HEK293 (cell line): Measurements from ENCODE around the gene GLT1D1.

Experiments
- CTCF ChIA-PET: fragments of 350-600 bp; formaldehyde crosslinking; extraction: SDS; loops from one replicate; lab custom pipeline; 2021; ENCODE audit warnings: antibody characterized with exemption; lab: Yijun Ruan, JAX
- POLR2A ChIA-PET: fragments of 300-600 bp; formaldehyde crosslinking; extraction: SDS; loops from one replicate; lab custom pipeline; 2020; ENCODE audit warnings: antibody characterized with exemption, inconsistent platforms; lab: Yijun Ruan, JAX
- H3K27ac ChIP-seq: fragments of 200-500 bp; sonication (Bioruptor generic); 2 replicates; pipeline ENCODE4 v1.5.1; 2014; ENCODE audit warnings: low read depth, low read length, control low read depth, inconsistent platforms; ENCODE audit errors: extremely low read depth
- H3K36me3 ChIP-seq, 2 experiments: fragments of 200-500 bp in 1 of 2; sonication (Bioruptor generic) in 1 of 2; 1 replicate in 1 of 2; 2 replicates in 1 of 2; pipeline ENCODE4 v1.5.1; 2014 to 2017; ENCODE audit warnings: inconsistent platforms in 2 of 2, low read length in 2 of 2; ENCODE audit not compliant: control insufficient read depth in 2 of 2, insufficient read depth in 1 of 2
- H3K4me1 ChIP-seq: fragments of 200-500 bp; sonication (Bioruptor generic); 2 replicates; pipeline ENCODE4 v1.5.1; 2014; ENCODE audit warnings: mild to moderate bottlenecking, low read length, inconsistent platforms; ENCODE audit not compliant: control insufficient read depth, insufficient read depth
- H3K4me3 ChIP-seq: 2 replicates; pipeline ENCODE4 v1.5.1; 2011; ENCODE audit warnings: low read depth, mild to moderate bottlenecking, control low read depth, low read length, moderate library complexity
- H3K9me3 ChIP-seq: fragments of 200-500 bp; sonication (Bioruptor generic); 2 replicates; pipeline ENCODE4 v1.5.1; 2014; ENCODE audit warnings: low read depth, low read length, inconsistent platforms; ENCODE audit not compliant: control insufficient read depth, insufficient read depth
- FEZF1 ChIP-seq: fragments of 450-650 bp; formaldehyde crosslinking; IDR thresholded peaks from 2 replicates; pipeline ENCODE4 v1.5.1; 2016; ENCODE audit warnings: missing biosample characterization, missing genetic modification characterization
- GLI4 ChIP-seq: fragments of 450-650 bp; formaldehyde crosslinking; IDR thresholded peaks from 2 replicates; pipeline ENCODE4 v1.5.1; 2016; ENCODE audit warnings: missing biosample characterization, missing genetic modification characterization
- MEIS1 ChIP-seq: sonication (generic); formaldehyde crosslinking; IDR thresholded peaks from 2 replicates; pipeline ENCODE4 v1.8.1; 2022; ENCODE audit warnings: missing genetic modification reagents, mild to moderate bottlenecking, borderline replicate concordance
- MZF1 ChIP-seq: fragments of 450-650 bp; formaldehyde crosslinking; IDR thresholded peaks from 2 replicates; pipeline ENCODE4 v1.5.1; 2017; ENCODE audit warnings: missing biosample characterization, missing genetic modification characterization, borderline replicate concordance
- OSR2 ChIP-seq: fragments of 450-650 bp; formaldehyde crosslinking; IDR thresholded peaks from 2 replicates; pipeline ENCODE4 v1.5.1; 2016; ENCODE audit warnings: missing biosample characterization, missing genetic modification characterization
- OVOL3 ChIP-seq: fragments of 450-650 bp; formaldehyde crosslinking; IDR thresholded peaks from 2 replicates; pipeline ENCODE4 v1.5.1; 2016; ENCODE audit warnings: missing biosample characterization, missing genetic modification characterization
- PRDM4 ChIP-seq: fragments of 450-650 bp; formaldehyde crosslinking; IDR thresholded peaks from 2 replicates; pipeline ENCODE4 v1.5.1; 2017; ENCODE audit warnings: missing biosample characterization, missing genetic modification characterization
- SALL2 ChIP-seq: fragments of 450-650 bp; formaldehyde crosslinking; IDR thresholded peaks from 2 replicates; pipeline ENCODE4 v1.5.0; 2017; ENCODE audit warnings: missing biosample characterization, mild to moderate bottlenecking, missing genetic modification characterization, borderline replicate concordance
- TSHZ1 ChIP-seq: fragments of 450-650 bp; formaldehyde crosslinking; IDR thresholded peaks from 2 replicates; pipeline ENCODE4 v1.5.1; 2016; ENCODE audit warnings: missing biosample characterization, missing genetic modification characterization, borderline replicate concordance
- ZBTB17 ChIP-seq: fragments of 450-650 bp; formaldehyde crosslinking; IDR thresholded peaks from 2 replicates; pipeline ENCODE4 v1.5.1; 2016; ENCODE audit warnings: missing biosample characterization, missing genetic modification characterization
- ZBTB20 ChIP-seq: fragments of 450-650 bp; formaldehyde crosslinking; IDR thresholded peaks from 2 replicates; pipeline ENCODE4 v1.5.1; 2016; ENCODE audit warnings: missing biosample characterization, missing genetic modification characterization
- ZBTB26 ChIP-seq: fragments of 450-650 bp; formaldehyde crosslinking; optimal IDR thresholded peaks from 2 replicates; pipeline ENCODE3; 2016; ENCODE audit warnings: missing biosample characterization, mild to moderate bottlenecking, missing genetic modification characterization
- ZIC2 ChIP-seq: fragments of 450-650 bp; formaldehyde crosslinking; IDR thresholded peaks from 2 replicates; pipeline ENCODE4 v1.5.1; 2016; ENCODE audit warnings: missing biosample characterization, missing genetic modification characterization
- ZNF112 ChIP-seq: fragments of 450-650 bp; formaldehyde crosslinking; IDR thresholded peaks from 2 replicates; pipeline ENCODE4 v1.5.0; 2017; ENCODE audit warnings: missing biosample characterization, missing genetic modification characterization
- ZNF132 ChIP-seq: fragments of 450-650 bp; formaldehyde crosslinking; IDR thresholded peaks from 2 replicates; pipeline ENCODE4 v1.5.1; 2017; ENCODE audit warnings: missing biosample characterization, missing genetic modification characterization, borderline replicate concordance
- ZNF146 ChIP-seq: fragments of 450-650 bp; formaldehyde crosslinking; IDR thresholded peaks from 2 replicates; pipeline ENCODE4 v1.5.1; 2016; ENCODE audit warnings: missing biosample characterization, missing genetic modification characterization
- ZNF18 ChIP-seq: fragments of 450-650 bp; formaldehyde crosslinking; IDR thresholded peaks from 2 replicates; pipeline ENCODE4 v1.5.1; 2016; ENCODE audit warnings: missing biosample characterization, missing genetic modification characterization
- ZNF223 ChIP-seq: fragments of 450-650 bp; formaldehyde crosslinking; IDR thresholded peaks from 2 replicates; pipeline ENCODE4 v1.5.1; 2016; ENCODE audit warnings: missing biosample characterization, missing genetic modification characterization
- ZNF362 ChIP-seq: fragments of 450-650 bp; formaldehyde crosslinking; IDR thresholded peaks from 2 replicates; pipeline ENCODE4 v1.5.1; 2016; ENCODE audit warnings: missing biosample characterization, missing genetic modification characterization
- ZNF394 ChIP-seq: fragments of 450-650 bp; formaldehyde crosslinking; IDR thresholded peaks from 2 replicates; pipeline ENCODE4 v1.5.1; 2016; ENCODE audit warnings: missing biosample characterization, missing genetic modification characterization, mild to moderate bottlenecking, moderate library complexity, borderline replicate concordance
- ZNF423 ChIP-seq: fragments of 450-650 bp; formaldehyde crosslinking; IDR thresholded peaks from 2 replicates; pipeline ENCODE4 v1.5.1; 2016; ENCODE audit warnings: missing biosample characterization, missing genetic modification characterization
- ZNF48 ChIP-seq: fragments of 450-650 bp; formaldehyde crosslinking; IDR thresholded peaks from 2 replicates; pipeline ENCODE4 v1.5.1; 2016; ENCODE audit warnings: missing biosample characterization, missing genetic modification characterization
- ZNF548 ChIP-seq: fragments of 450-650 bp; formaldehyde crosslinking; IDR thresholded peaks from 2 replicates; pipeline ENCODE4 v1.5.1; 2016; ENCODE audit warnings: missing biosample characterization, missing genetic modification characterization
- ZNF549 ChIP-seq: fragments of 450-650 bp; IDR thresholded peaks from 2 replicates; pipeline ENCODE4 v1.5.1; 2018; ENCODE audit warnings: missing biosample characterization, missing genetic modification characterization, mild to moderate bottlenecking, inconsistent platforms, moderate library complexity
- ZNF585B ChIP-seq: fragments of 450-650 bp; formaldehyde crosslinking; IDR thresholded peaks from 2 replicates; pipeline ENCODE4 v1.5.1; 2016; ENCODE audit warnings: missing biosample characterization, missing genetic modification characterization
- ZNF621 ChIP-seq: fragments of 450-650 bp; formaldehyde crosslinking; IDR thresholded peaks from 2 replicates; pipeline ENCODE4 v1.5.1; 2017; ENCODE audit warnings: missing biosample characterization, missing genetic modification characterization
- ZNF843 ChIP-seq: fragments of 450-650 bp; formaldehyde crosslinking; IDR thresholded peaks from 2 replicates; pipeline ENCODE4 v1.5.1; 2016; ENCODE audit warnings: missing biosample characterization, missing genetic modification characterization
- ZSCAN16 ChIP-seq: fragments of 450-650 bp; formaldehyde crosslinking; IDR thresholded peaks from 2 replicates; pipeline ENCODE4 v1.5.1; 2016; ENCODE audit warnings: missing biosample characterization, missing genetic modification characterization
- ZXDB ChIP-seq: fragments of 450-650 bp; formaldehyde crosslinking; IDR thresholded peaks from 2 replicates; pipeline ENCODE4 v1.5.1; 2016; ENCODE audit warnings: missing biosample characterization, missing genetic modification characterization

Gene GLT1D1

GRCh38 chr12:128982933-128983332 lies 129.7 kb downstream of the GLT1D1 start:
- ChIA-PET CTCF (no interaction called here), POLR2A (no interaction called here)
- no peak overlapping the region for H3K27ac ChIP-seq
- no peaks in the 10 kb centered on the region for H3K9me3 ChIP-seq
- H3K4me1 ChIP-seq, result no peaks in the 10 kb centered on the region
- H3K4me3 ChIP-seq, result no peak overlapping the region
- no peaks in the 10 kb centered on the region for H3K36me3 ChIP-seq
- TF ChIP-seq ZBTB20 (tag by site-specific recombination), result no peak
- no peak for TF ChIP-seq ZIC2 (tag by site-specific recombination)
- TF ChIP-seq ZNF362, result no peak
- TF ChIP-seq MEIS1 (CRISPR knock-in tag), result no peak
- TF ChIP-seq ZXDB (tag by site-specific recombination), result no peak
- no peak for TF ChIP-seq ZNF423
- TF ChIP-seq ZBTB26, result no peak
- no peak for TF ChIP-seq ZNF585B (tag by site-specific recombination)
- no peak for TF ChIP-seq ZNF112 (tag by site-specific recombination)
- TF ChIP-seq ZNF132, result no peak
- no peak for TF ChIP-seq ZNF548 (tag by site-specific recombination)
- TF ChIP-seq ZNF48 (tag by site-specific recombination), result no peak
- no peak for TF ChIP-seq ZNF146 (tag by site-specific recombination)
- no peak for TF ChIP-seq ZNF394
- TF ChIP-seq PRDM4 (tag by site-specific recombination), result no peak
- TF ChIP-seq SALL2 (tag by site-specific recombination), result no peak
- no peak for TF ChIP-seq ZBTB17 (tag by site-specific recombination)
- no peak for TF ChIP-seq MZF1 (tag by site-specific recombination)
- no peak for TF ChIP-seq FEZF1 (tag by site-specific recombination)
- no peak for TF ChIP-seq OVOL3 (tag by site-specific recombination)

- no peak overlapping the region for H3K4me3 ChIP-seq
- H3K27ac ChIP-seq, result no peak overlapping the region
- ChIA-PET CTCF (no interaction called here), POLR2A (no interaction called here)
- no peaks in the 10 kb centered on the region for H3K4me1 ChIP-seq
- H3K36me3 ChIP-seq, result no peaks in the 10 kb centered on the region
- no peaks in the 10 kb centered on the region for H3K9me3 ChIP-seq
- TF ChIP-seq ZNF223 (tag by site-specific recombination) (no peak), ZNF621 (tag by site-specific recombination) (no peak), TSHZ1 (tag by site-specific recombination) (no peak), GLI4 (tag by site-specific recombination) (no peak), ZNF423 (no peak), ZNF843 (no peak), ZNF18 (no peak), ZNF549 (tag by site-specific recombination) (no peak), OSR2 (tag by site-specific recombination) (no peak), ZSCAN16 (tag by site-specific recombination) (no peak)
These were observed 130.1 kb downstream of the GLT1D1 start for GRCh38 chr12:128983371-128983770.
